Eye (tissue), 1 donor: ENCODE results near the gene NDUFS8.

Experiments used
- DNase-seq: peaks from one replicate; pipeline ENCODE4 v3.0.0-alpha.2; 2015

NDUFS8 gene

GRCh38 chr11:68016904-68017817 lies 13.3 kb upstream of the NDUFS8 start:
- DNase-seq = no peak

DNA sequence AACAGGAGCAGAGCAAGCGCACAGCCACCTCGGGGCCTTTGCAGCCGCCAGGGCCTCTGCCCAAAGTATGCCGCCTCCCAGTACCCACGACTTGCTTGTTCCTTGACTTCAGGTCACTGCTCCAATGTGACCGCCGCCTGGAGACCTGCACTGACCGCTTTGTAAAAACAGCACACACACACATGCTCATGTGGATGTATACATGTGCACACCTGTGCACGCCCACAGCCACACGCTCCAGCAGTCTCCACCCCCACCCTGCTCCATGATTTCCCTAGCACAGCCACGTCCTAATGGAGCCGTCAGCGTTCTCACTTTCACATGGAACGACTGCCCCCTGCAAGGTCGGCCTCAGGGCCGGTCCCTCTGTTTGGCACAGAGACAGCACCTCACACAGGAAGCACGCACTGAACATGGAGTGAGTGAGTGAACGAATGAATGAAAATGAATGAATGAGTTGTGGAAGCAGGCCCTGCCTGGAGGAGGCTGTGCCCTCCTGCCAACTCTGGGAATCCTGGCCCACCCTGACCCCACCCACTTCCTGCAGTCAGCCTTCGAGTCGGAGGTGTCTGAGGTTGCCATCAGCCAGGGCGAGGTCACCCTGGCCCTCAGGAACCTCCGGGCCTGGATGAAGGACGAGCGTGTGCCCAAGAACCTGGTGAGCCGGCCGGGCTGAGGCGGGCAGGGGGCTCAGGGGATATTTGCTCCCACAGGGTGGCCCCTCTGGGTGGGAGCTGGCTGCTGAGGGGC lies 12.3 kb upstream of the NDUFS8 start:
- DNase-seq = no peak

GRCh38 chr11:68018730-68019190 lies 11.7 kb upstream of the NDUFS8 start:
- DNase-seq = no peak

- no peak for DNase-seq
Observed at GRCh38 chr11:68019486-68019885, 11.0 kb upstream of the NDUFS8 start.

GRCh38 chr11:68020575-68020974 lies 9.9 kb upstream of the NDUFS8 start:
- no peak for DNase-seq

- DNase-seq = peak; percentile 53
Observed at GRCh38 chr11:68021167-68021787, 9.2 kb upstream of the NDUFS8 start.

- no peak for DNase-seq
Observed at GRCh38 chr11:68022531-68022930, 8.0 kb upstream of the NDUFS8 start.

- DNase-seq = no peak
Observed at GRCh38 chr11:68024508-68024907, 6.0 kb upstream of the NDUFS8 start.

DNA sequence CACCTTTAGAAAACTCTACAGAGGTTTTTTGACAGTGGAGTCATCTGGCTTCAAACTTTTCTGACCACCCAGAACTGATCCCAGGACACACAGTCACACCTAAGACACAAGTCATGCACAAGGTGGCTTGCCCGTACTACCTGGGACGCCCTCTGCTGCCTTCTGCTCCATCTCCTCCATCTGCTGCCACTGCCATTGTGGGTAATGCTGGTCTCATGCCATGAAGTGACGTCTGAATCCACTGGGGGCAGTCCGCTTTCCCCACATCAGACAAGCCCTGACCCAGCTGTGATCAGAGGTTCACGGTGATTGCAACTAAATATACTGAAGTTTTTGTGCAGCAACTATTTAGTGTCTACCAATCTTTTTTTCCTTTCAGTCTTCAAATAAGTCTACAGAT lies 5.4 kb upstream of the NDUFS8 start:
- no peak for DNase-seq

GRCh38 chr11:68026391-68027105 lies 3.9 kb upstream of the NDUFS8 start:
- no peak for DNase-seq

- no peak for DNase-seq
Observed at GRCh38 chr11:68027667-68028066, 2.8 kb upstream of the NDUFS8 start.

GRCh38 chr11:68028802-68029545 lies 1.5 kb upstream of the NDUFS8 start:
- no peak for DNase-seq

DNA sequence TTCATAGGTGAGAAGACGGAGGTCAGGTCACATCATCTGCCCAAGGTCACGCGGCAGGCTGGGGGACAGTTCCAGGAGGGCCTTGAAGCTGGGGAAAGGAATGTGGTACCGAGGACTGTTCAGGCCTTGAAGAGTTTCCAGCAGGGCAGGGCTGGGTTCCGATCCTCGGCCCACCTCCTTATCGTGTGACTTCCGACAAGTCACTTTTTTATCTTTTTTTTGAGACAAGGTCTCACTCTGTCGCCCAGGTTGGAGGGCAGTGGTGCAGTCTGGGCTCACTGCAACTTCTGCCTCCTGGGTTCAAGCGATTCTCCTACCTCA lies 623 bp downstream of the NDUFS8 start:
- DNase-seq = no peak

DNA sequence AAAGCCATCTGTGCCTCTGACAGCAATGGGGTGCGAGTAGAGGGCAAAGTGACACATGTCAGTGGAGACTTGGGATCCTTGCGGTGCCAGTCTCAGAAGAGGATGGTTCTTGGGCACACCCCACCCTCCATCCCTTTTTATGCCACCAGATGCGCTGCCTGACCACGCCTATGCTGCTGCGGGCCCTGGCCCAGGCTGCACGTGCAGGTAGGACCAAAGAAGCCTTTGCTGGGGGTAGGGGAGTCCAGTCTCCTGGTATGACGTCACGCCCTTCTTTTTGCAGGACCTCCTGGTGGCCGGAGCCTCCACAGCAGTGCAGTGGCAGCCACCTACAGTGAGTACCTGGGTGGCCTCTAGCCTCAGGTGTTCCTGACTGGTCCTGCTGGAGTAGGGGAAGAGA lies 1.5 kb downstream of the NDUFS8 start:
- no peak for DNase-seq

- DNase-seq = no peak
Observed at GRCh38 chr11:68032997-68033707, 2.7 kb downstream of the NDUFS8 start.

DNA sequence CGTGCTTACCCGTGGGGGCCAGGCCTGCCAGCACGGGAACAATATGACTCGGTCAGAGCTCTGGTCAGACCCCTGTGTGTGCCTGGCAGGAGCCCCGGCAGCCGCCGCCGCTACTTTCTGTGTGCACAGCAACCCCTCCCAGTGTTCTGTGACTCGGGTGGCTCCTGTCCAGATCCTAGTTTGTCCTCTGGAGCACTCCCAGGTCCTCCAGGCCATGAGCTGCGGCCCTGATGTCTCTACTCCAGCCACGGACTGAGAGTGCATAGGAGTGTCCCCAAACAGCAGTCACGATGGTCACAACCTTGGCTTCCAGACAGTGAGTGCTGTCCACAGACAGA lies 3.2 kb downstream of the NDUFS8 start:
- DNase-seq = no peak

GRCh38 chr11:68035266-68035876 lies 4.9 kb downstream of the NDUFS8 start:
- no peak for DNase-seq

- DNase-seq = no peak
Observed at GRCh38 chr11:68036141-68036716, 5.7 kb downstream of the NDUFS8 start.

GRCh38 chr11:68036717-68037239 lies 6.3 kb downstream of the NDUFS8 start:
- DNase-seq = no peak

DNA sequence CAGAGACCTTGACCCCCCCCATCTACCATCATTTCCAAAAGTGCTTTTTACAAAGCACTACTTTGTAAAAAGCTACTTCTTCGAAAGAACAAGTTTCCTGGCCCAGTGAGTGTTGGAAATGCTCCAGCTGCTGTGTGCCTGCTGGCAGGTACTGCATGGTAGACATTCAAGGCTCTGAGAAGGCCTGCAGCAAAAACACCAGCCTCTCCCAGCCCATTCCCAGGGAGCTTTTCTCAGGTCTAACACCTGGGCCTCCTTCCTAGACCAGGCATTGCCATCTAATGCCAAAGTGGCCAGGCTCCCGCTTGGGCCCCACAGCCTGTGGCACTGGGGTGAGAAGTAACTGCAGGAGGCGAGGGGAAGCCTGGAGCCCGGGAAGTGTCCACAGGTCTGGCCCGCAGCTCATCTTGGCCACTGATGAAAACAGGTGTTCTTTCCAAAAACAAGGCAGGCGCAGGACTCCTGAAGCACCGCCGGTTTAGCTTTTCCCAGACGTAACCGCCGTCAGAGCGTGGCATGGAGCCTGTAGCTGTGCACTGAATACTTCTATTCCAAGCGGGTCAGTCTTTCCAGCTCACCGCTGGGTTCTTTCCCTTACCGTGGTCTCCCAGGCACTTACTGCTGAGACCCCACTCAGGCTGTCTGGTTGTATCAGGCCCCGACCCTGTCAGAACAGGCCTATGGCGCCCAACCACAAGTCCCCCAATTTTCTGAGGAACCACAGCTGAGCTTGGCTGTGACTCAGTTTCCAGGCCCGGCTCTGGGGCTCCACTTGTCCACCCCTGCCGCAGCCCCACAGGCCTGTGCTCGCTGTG lies 7.1 kb downstream of the NDUFS8 start:
- DNase-seq = no peak
